Activated CD4-positive, alpha-beta T cell treated with anti-CD3 and anti-CD28 coated beads, Interleukin-10, Interleukin-2, amounts not matched to agents 100 ng/mL and 50 ng/mL, durations not matched to agents 16 hours and 8 hours (primary cell): ENCODE results near the gene FOXK2.

Source experiments
- DNase-seq: peaks from one replicate; pipeline ENCODE4 v3.0.0-alpha.2; 2020

FOXK2 gene

GRCh38 chr17:82611140-82612058 is 91.9 kb downstream of the FOXK2 start:
- no peak for DNase-seq

GRCh38 chr17:82613283-82614094 is 94.0 kb downstream of the FOXK2 start:
- no peak for DNase-seq

GRCh38 chr17:82614095-82614631 is 94.6 kb downstream of the FOXK2 start:
- no peak for DNase-seq

- no peak for DNase-seq
Measured at GRCh38 chr17:82615084-82616020, 95.8 kb downstream of the FOXK2 start.

GRCh38 chr17:82616021-82616711 is 96.6 kb downstream of the FOXK2 start:
- no peak for DNase-seq

- DNase-seq, result no peak
Measured at GRCh38 chr17:82619211-82619610, 99.7 kb downstream of the FOXK2 start.

GRCh38 chr17:82619641-82620040 is 100.1 kb downstream of the FOXK2 start:
- DNase-seq, result no peak

- DNase-seq, result no peak
Measured at GRCh38 chr17:82623707-82624106, 104.2 kb downstream of the FOXK2 start.

GRCh38 chr17:82627405-82627804 is 107.9 kb downstream of the FOXK2 start:
- no peak for DNase-seq

GRCh38 chr17:82629748-82630147 is 110.2 kb downstream of the FOXK2 start:
- no peak for DNase-seq

- no peak for DNase-seq
Measured at GRCh38 chr17:82630212-82630611, 110.7 kb downstream of the FOXK2 start.

GRCh38 chr17:82631544-82631943 is 112.0 kb downstream of the FOXK2 start:
- DNase-seq, result no peak

- DNase-seq, result no peak
Measured at GRCh38 chr17:82632451-82632850, 112.9 kb downstream of the FOXK2 start.

- DNase-seq, result peak; percentile 49
Measured at GRCh38 chr17:82633343-82633742, 113.8 kb downstream of the FOXK2 start.

GRCh38 chr17:82636626-82637598 is 117.4 kb downstream of the FOXK2 start:
- no peak for DNase-seq

GRCh38 chr17:82638183-82638773 is 118.7 kb downstream of the FOXK2 start:
- DNase-seq, result no peak

GRCh38 chr17:82639628-82640027 is 120.1 kb downstream of the FOXK2 start:
- no peak for DNase-seq

GRCh38 chr17:82640036-82640435 is 120.5 kb downstream of the FOXK2 start:
- no peak for DNase-seq

- no peak for DNase-seq
Measured at GRCh38 chr17:82642022-82642421, 122.5 kb downstream of the FOXK2 start.

- DNase-seq, result no peak
Measured at GRCh38 chr17:82644148-82644547, 124.6 kb downstream of the FOXK2 start.
